Fibroblast of lung (primary cell): ENCODE data around the gene RANBP10. TPM values are rescaled to one million over a fixed set of nuclear protein-coding genes. Genes with fewer than 3 reads are reported as not detected.

ENCODE experiments used
- DNase-seq, 2 donors: peaks; one replicate each; pipeline versions ENCODE4 v3.0.0 to v3.0.0-alpha.2; 2010; ENCODE audit warnings: low read depth in 2 of 2
- H2AFZ ChIP-seq: 2 replicates; pipeline ENCODE4 v1.5.1; 2012; ENCODE audit warnings: low read length, control low read depth, inconsistent platforms
- H3K27ac ChIP-seq: 2 replicates; pipeline ENCODE4 v1.5.1; 2011; ENCODE audit warnings: low read length, control low read depth; ENCODE audit not compliant: insufficient read depth
- H3K27me3 ChIP-seq: 2 replicates; pipeline ENCODE4 v1.5.1; 2011; ENCODE audit warnings: mild to moderate bottlenecking, low read length; ENCODE audit not compliant: control insufficient read depth, insufficient read depth
- H3K36me3 ChIP-seq: 2 replicates; pipeline ENCODE4 v1.5.1; 2011; ENCODE audit warnings: low read length; ENCODE audit not compliant: control insufficient read depth, insufficient read depth
- H3K4me1 ChIP-seq: 2 replicates; pipeline ENCODE4 v1.5.1; 2011; ENCODE audit warnings: low read length; ENCODE audit not compliant: control insufficient read depth, insufficient read depth; ENCODE audit errors: extremely low read depth
- H3K4me2 ChIP-seq: 2 replicates; pipeline ENCODE4 v1.5.1; 2011; ENCODE audit warnings: low read length, control low read depth; ENCODE audit not compliant: insufficient read depth; ENCODE audit errors: extremely low read depth
- H3K4me3 ChIP-seq, 4 experiments: fragments of 200-600 bp in 1 of 4; sonication (generic) in 1 of 4; replicated peaks in 1 of 4; 2 replicates each; pipeline ENCODE4 v1.5.1; 2011 to 2016; ENCODE audit warnings: low read length in 4 of 4, low read depth in 3 of 4, mild to moderate bottlenecking in 3 of 4, control low read depth in 2 of 4, inconsistent platforms in 1 of 4, mixed read lengths in 1 of 4; ENCODE audit not compliant: insufficient read depth in 1 of 4; ENCODE audit errors: control extremely low read depth in 1 of 4
- H3K79me2 ChIP-seq: 2 replicates; pipeline ENCODE4 v1.5.1; 2012; ENCODE audit warnings: mild to moderate bottlenecking, low read length, inconsistent platforms; ENCODE audit not compliant: control insufficient read depth, insufficient read depth
- H3K9ac ChIP-seq: 2 replicates; pipeline ENCODE4 v1.5.1; 2011; ENCODE audit warnings: mild to moderate bottlenecking, low read length, control low read depth; ENCODE audit not compliant: insufficient read depth
- H3K9me3 ChIP-seq: 2 replicates; pipeline ENCODE4 v1.5.1; 2012; ENCODE audit warnings: low read depth, low read length; ENCODE audit not compliant: control insufficient read depth, insufficient read depth
- H4K20me1 ChIP-seq: 2 replicates; pipeline ENCODE4 v1.5.1; 2011; ENCODE audit warnings: low read length; ENCODE audit not compliant: control insufficient read depth, insufficient read depth; ENCODE audit errors: extremely low read depth
- CTCF ChIP-seq, 2 donors: IDR thresholded peaks in 1 of 2; conservative IDR thresholded peaks in 1 of 2; 1 replicate in 1 of 2; 2 replicates in 1 of 2; pipeline ENCODE4 v1.5.1; 2011 to 2012; ENCODE audit warnings: low read length in 2 of 2, control low read depth in 1 of 2, inconsistent platforms in 1 of 2, low read depth in 1 of 2, mild to moderate bottlenecking in 1 of 2
- EZH2 ChIP-seq: IDR thresholded peaks from 2 replicates; pipeline ENCODE4 v1.5.1; 2012; ENCODE audit warnings: low read length, control low read depth, mild to moderate bottlenecking; ENCODE audit errors: missing control alignments
- polyA plus RNA-seq, 2 donors: library from polyadenylated mRNA; depleted of rRNA in 1 of 2; stranded (reverse) in 1 of 2; unstranded in 1 of 2; fragments of >200 nt; gene quantifications; 2 replicates each; pipeline ENCODE4 v1.2.1, GENCODE V29; 2011 to 2012; ENCODE audit warnings: missing spikeins in 1 of 2
- total RNA-seq: library from RNA; depleted of rRNA; stranded (reverse); fragments of >200 nt; gene quantifications from 2 replicates; pipeline ENCODE4 v1.2.1, GENCODE V29; 2014

The RANBP10 gene
- total and polyA plus RNA-seq, 2 donors (not counting 1 experiment from before 2014, with no cell fraction given), result 4.6 to 7.1 TPM

DNA sequence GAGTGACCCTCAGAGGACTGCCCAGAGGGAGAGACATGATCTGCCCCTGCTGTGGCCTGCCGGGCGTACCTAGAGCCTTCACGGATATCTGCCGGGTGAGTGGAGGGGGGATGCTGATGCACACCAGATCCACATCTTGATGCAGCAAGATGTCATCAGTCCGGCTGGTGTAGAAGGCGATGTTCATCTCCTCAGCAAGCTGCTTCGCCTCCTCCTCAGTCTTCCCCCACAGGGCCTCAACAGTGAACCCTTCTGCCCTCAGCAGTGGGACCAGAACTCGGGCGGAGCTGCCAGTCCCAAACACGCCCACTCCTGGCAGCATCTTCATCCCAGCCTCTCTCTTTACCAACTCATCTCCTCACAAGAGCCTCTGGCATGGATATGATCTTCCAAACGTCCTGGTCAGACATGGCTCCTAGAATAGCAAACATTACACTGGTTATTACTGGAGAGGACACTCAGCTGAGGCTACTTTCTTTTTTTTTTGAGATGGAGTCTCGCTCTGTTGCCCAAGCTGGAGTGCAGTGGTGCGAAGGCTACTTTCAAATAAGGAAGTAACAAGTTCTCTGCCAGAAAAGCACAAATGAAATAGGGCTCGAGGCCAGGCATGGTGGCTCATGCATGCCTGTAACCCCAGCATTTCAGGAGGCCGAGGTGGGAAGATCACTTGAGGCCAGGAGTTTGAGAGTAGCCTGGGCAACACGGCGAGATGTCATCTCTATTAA lies 120.8 kb downstream of the RANBP10 start:
- TF ChIP-seq CTCF (conservative IDR thresholded peaks at IDR 0.05 in 1 of 2, IDR thresholded peaks at IDR 0.05 in 1 of 2; ENCODE audit: low read depth in 1 of 2, low read length in 2 of 2) (no peak), EZH2 (no peak)
- Histone ChIP-seq H3K36me3 (peaks cover 4% of the 10 kb centered on the region), H3K79me2 (no peaks in the 10 kb centered on the region), H3K4me1 (no peaks in the 10 kb centered on the region), H3K27ac (no peak overlapping the region), H2AFZ (no peak overlapping the region), H3K4me2 (no peak overlapping the region), H3K9ac (no peak overlapping the region), H3K27me3 (no peaks in the 10 kb centered on the region), H3K9me3 (no peaks in the 10 kb centered on the region), H4K20me1 (no peaks in the 10 kb centered on the region), H3K4me3 (no peak overlapping the region)
- DNase-seq, result no peak

- H3K9me3 ChIP-seq, result no peaks in the 10 kb centered on the region
- H4K20me1 ChIP-seq, result no peaks in the 10 kb centered on the region
- no peak overlapping the region for H3K4me2 ChIP-seq
- H3K27me3 ChIP-seq, result no peaks in the 10 kb centered on the region
- H3K9ac ChIP-seq, result no peak overlapping the region
- DNase-seq, result no peak
- no peak overlapping the region for H3K4me3 ChIP-seq
- H3K36me3 ChIP-seq, result peaks cover 4% of the 10 kb centered on the region
- H3K4me1 ChIP-seq, result no peaks in the 10 kb centered on the region
- no peaks in the 10 kb centered on the region for H3K79me2 ChIP-seq
- no peak for TF ChIP-seq EZH2
- TF ChIP-seq CTCF (conservative IDR thresholded peaks at IDR 0.05 in 1 of 2, IDR thresholded peaks at IDR 0.05 in 1 of 2; ENCODE audit: low read depth in 1 of 2, low read length in 2 of 2), result no peak
- no peak overlapping the region for H3K27ac ChIP-seq
- H2AFZ ChIP-seq, result no peak overlapping the region
Observed at GRCh38 chr16:67683767-67684166, 122.6 kb downstream of the RANBP10 start.

DNA sequence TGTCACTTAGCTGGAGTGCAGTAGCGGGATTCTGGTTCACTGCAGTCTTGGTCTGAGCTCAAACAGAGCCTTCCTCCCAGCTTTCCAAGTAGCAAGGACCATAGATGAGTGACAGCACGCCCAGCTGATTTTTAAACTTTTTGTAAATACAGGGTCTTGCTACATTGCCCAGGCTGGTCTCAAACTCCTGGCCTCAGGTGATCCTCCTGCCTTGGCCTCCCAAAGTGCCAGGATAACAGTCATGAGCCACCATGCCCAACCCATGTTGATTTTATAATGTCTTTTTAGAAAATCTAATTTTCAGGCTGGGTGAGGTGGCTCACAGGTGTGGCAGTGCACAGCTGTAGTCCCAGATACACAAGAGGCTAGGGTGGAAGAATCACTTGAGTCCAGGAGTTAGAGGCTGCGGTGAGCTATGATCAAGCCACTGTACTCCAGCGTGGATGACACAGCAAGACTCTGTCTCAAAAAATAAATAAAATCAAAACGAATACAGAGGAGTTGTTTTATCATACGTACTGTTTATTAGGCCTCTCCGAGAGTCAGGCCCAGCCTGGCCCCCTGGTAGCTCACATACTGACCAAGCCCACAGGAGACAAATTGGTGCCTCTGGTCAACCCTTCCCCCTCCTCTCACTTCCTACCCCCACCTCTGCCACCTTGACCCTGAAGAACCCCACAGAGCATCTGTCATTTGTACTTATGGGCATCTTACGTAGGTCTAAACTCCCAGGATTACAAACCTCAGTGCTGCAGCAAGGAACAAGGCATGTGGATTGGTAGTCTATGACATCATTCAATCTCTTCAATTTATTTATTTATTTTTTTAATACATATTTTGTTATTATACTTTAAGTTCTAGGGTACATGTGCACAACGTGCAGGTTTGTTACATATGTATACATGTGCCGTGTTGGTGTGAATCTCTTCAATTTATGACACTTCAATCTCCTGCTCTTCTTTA lies 126.1 kb downstream of the RANBP10 start:
- Histone ChIP-seq H3K9ac (no peak overlapping the region), H3K27me3 (no peaks in the 10 kb centered on the region), H3K36me3 (peaks cover 5% of the 10 kb centered on the region), H3K9me3 (no peaks in the 10 kb centered on the region), H4K20me1 (no peaks in the 10 kb centered on the region), H3K79me2 (no peaks in the 10 kb centered on the region), H3K4me1 (no peaks in the 10 kb centered on the region), H3K4me2 (no peak overlapping the region), H3K27ac (no peak overlapping the region), H3K4me3 (no peak overlapping the region), H2AFZ (no peak overlapping the region)
- no peak for TF ChIP-seq CTCF (conservative IDR thresholded peaks at IDR 0.05 in 1 of 2, IDR thresholded peaks at IDR 0.05 in 1 of 2; ENCODE audit: low read depth in 1 of 2, low read length in 2 of 2)
- DNase-seq, result no peak
